HepG2 (cell line): ENCODE measurements around the gene TBC1D16. TPM values are rescaled to one million over a fixed set of nuclear protein-coding genes. Genes with fewer than 3 reads are reported as not detected.

ENCODE experiments used
- DRAP1 ChIP-seq: IDR thresholded peaks from 2 replicates; pipeline ENCODE4 v1.6.1; 2016; ENCODE audit warnings: missing genetic modification reagents, missing compliant biosample characterization
- E2F2 ChIP-seq: sonication (generic); formaldehyde crosslinking; IDR thresholded peaks from 2 replicates; pipeline ENCODE4 v1.4.0; 2020; ENCODE audit warnings: missing genetic modification reagents, borderline replicate concordance
- LRRFIP1 ChIP-seq: sonication (generic); formaldehyde crosslinking; conservative IDR thresholded peaks from 2 replicates; pipeline ENCODE4 v1.4.0; 2020; ENCODE audit warnings: missing genetic modification reagents
- NCOR1 ChIP-seq: fragments of 200-600 bp; sonication (generic); IDR thresholded peaks from 2 replicates; pipeline ENCODE4 v1.7.0; 2017; ENCODE audit warnings: antibody characterized with exemption, low read length, borderline replicate concordance
- PITX1 ChIP-seq: sonication (generic); formaldehyde crosslinking; IDR thresholded peaks from 2 replicates; pipeline ENCODE4 v1.5.1; 2020; ENCODE audit warnings: mild to moderate bottlenecking, missing genetic modification reagents
- PRMT3 ChIP-seq: sonication (generic); formaldehyde crosslinking; IDR thresholded peaks from 2 replicates; pipeline ENCODE4 v1.8.1; 2022; ENCODE audit warnings: low read depth, mild to moderate bottlenecking, moderate library complexity, missing genetic modification reagents, borderline replicate concordance
- REL ChIP-seq: sonication (generic); formaldehyde crosslinking; conservative IDR thresholded peaks from 2 replicates; pipeline ENCODE4 v1.8.0; 2022; ENCODE audit warnings: mild to moderate bottlenecking, missing genetic modification reagents, moderate library complexity
- SIN3A ChIP-seq: IDR thresholded peaks from 2 replicates; pipeline ENCODE4 v1.6.1; 2011; ENCODE audit warnings: low read depth, mild to moderate bottlenecking, control low read depth, low read length, borderline replicate concordance
- TCF7 ChIP-seq: sonication (generic); IDR thresholded peaks from 2 replicates; pipeline ENCODE4 v1.6.1; 2016; ENCODE audit warnings: antibody characterized with exemption, low read depth
- TRAFD1 ChIP-seq: sonication (generic); formaldehyde crosslinking; IDR thresholded peaks from 2 replicates; pipeline ENCODE4 v1.5.1; 2020; ENCODE audit warnings: missing genetic modification reagents, mild to moderate bottlenecking, borderline replicate concordance
- TRIM24 ChIP-seq: sonication (generic); formaldehyde crosslinking; IDR thresholded peaks from 2 replicates; pipeline ENCODE4 v1.8.0; 2022; ENCODE audit warnings: mild to moderate bottlenecking, missing genetic modification reagents
- ZBTB10 ChIP-seq: sonication (generic); formaldehyde crosslinking; IDR thresholded peaks from 2 replicates; pipeline ENCODE4 v1.4.0; 2020; ENCODE audit warnings: missing genetic modification reagents, borderline replicate concordance
- ZBTB21 ChIP-seq: sonication (generic); formaldehyde crosslinking; IDR thresholded peaks from 2 replicates; pipeline ENCODE4 v1.4.0; 2020; ENCODE audit warnings: missing genetic modification reagents
- ZBTB3 ChIP-seq: sonication (generic); formaldehyde crosslinking; IDR thresholded peaks from 2 replicates; pipeline ENCODE4 v1.4.0; 2020; ENCODE audit warnings: low read depth, mild to moderate bottlenecking, moderate library complexity, missing genetic modification reagents, borderline replicate concordance
- ZNF33A ChIP-seq: sonication (generic); formaldehyde crosslinking; IDR thresholded peaks from 2 replicates; pipeline ENCODE4 v1.5.1; 2020; ENCODE audit warnings: missing genetic modification reagents, mild to moderate bottlenecking, moderate library complexity, borderline replicate concordance
- ZNF577 ChIP-seq: sonication (generic); formaldehyde crosslinking; IDR thresholded peaks from 2 replicates; pipeline ENCODE4 v1.4.0; 2020; ENCODE audit warnings: mild to moderate bottlenecking, low read depth, missing genetic modification reagents, borderline replicate concordance
- ZNF614 ChIP-seq: IDR thresholded peaks from 2 replicates; pipeline ENCODE4 v1.6.1; 2018; ENCODE audit warnings: missing biosample characterization, missing genetic modification reagents, inconsistent platforms, borderline replicate concordance
- polyA plus RNA-seq, 8 experiments: library from polyadenylated mRNA; depleted of rRNA in 3 of 8; stranded (reverse) in 7 of 8; unstranded in 1 of 8; fragments of >200 nt; fragmentation: Illumina TruSeq in 4 of 8; extraction: Trizol in 4 of 8; gene quantifications; 2 replicates each; pipeline versions ENCODE4 v1.2.1 to v1.2.3, GENCODE V29; 2011 to 2016; ENCODE audit warnings: low read depth in 4 of 8, missing spikeins in 1 of 8, mixed read lengths in 1 of 8; ENCODE audit not compliant: insufficient read depth in 1 of 8
- total RNA-seq, 5 experiments: library from RNA; depleted of rRNA; stranded (reverse); fragments of >200 nt; fragmentation: Illumina TruSeq; extraction: Trizol; gene quantifications; 2 replicates each; pipeline ENCODE4 v1.2.3, GENCODE V29; 2016; ENCODE audit warnings: low read depth in 1 of 5

Gene TBC1D16
- total and polyA plus RNA-seq, 2 of the 13 experiments (the other 11 are each of a cell fraction or from before 2014, with no cell fraction given) = 14.9 to 24.9 TPM

- TF ChIP-seq E2F2 (no peak), ZBTB10 (peak; percentile 88; the same call in 1 of the 2 replicates), TRIM24 (CRISPR knock-in tag) (0 out of 2 replicates have a peak, but pooled peaks have one; percentile 30), ZNF614 (peak; percentile 92), PITX1 (peak; percentile 92), PRMT3 (CRISPR knock-in tag) (0 out of 2 replicates have a peak, but pooled peaks have one; percentile 64), TCF7 (peak; percentile 95), ZBTB21 (CRISPR knock-in tag) (peak; percentile 48; the same call in 1 of the 2 replicates), LRRFIP1 (no peak), REL (CRISPR knock-in tag) (0 out of 2 replicates have a peak, but pooled peaks have one; percentile 41), ZBTB3 (CRISPR knock-in tag) (no peak), TRAFD1 (CRISPR knock-in tag) (0 out of 2 replicates have a peak, but pooled peaks have one; percentile 29), SIN3A (no peak), ZNF33A (CRISPR knock-in tag) (no peak), DRAP1 (peak; percentile 86), NCOR1 (peak; percentile 97), ZNF577 (CRISPR knock-in tag) (no peak)
These were observed 47.3 kb downstream of the TBC1D16 start (continued) for GRCh38 chr17:79988185-79988971.
